GM21360 (cell line): Measurements from ENCODE around the gene ZNF576.
"Not testable (repeated sequence)": the region's sequence is repeated elsewhere in the genome, so short reads cannot be mapped to it uniquely, and the experiment has no call there.

Source experiments
- ATAC-seq: cut with Tn5 transposase; IDR thresholded peaks from one replicate; pipeline ENCODE4 v1.9.1; 2021; ENCODE audit warnings: mild to moderate bottlenecking, moderate library complexity; ENCODE audit not compliant: unreplicated experiment

ZNF576 gene

DNA sequence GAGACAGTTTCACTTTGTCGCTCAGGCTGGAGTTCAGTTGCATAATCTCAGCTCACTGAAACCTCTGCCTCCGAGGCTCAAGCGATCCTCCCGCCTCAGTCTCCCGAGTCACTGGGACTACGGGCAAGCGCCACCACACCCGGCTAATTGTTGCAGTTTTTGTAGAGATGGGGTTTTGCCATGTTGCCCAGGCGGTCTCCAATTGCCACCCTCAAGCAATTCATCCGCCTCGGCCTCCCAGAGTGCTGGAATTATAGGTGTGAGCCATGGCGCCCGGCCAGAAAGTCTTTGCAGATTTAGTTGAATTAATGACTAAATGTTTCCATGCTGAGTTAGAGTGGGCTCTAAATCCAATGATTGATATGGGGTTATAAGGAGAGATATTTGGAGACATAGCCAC, 47.8 kb downstream of the ZNF576 start:
- ATAC-seq: no peak

GRCh38 chr19:43648633-43649032, 52.2 kb downstream of the ZNF576 start:
- ATAC-seq: no peak

DNA sequence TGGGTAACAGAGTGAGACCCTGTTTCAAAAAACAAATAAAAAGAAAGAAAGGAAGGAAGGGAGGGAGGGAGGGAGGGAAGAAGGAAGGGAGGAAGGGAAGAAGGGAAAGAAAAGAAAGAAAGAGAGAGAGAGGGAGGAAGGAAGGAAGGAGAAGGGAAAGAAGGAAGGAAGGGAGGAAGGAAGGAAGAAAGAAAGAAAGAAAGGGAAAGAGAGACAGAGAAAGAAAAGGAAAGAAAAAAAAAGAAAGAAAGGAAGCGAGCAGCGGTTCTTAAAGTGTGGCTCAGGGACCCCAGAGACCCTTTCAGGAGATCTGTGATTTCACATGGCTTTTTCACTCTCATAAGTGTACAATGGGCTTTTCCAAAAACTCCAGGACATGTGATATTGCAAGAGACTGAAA, 53.1 kb downstream of the ZNF576 start:
- no peak for ATAC-seq

DNA sequence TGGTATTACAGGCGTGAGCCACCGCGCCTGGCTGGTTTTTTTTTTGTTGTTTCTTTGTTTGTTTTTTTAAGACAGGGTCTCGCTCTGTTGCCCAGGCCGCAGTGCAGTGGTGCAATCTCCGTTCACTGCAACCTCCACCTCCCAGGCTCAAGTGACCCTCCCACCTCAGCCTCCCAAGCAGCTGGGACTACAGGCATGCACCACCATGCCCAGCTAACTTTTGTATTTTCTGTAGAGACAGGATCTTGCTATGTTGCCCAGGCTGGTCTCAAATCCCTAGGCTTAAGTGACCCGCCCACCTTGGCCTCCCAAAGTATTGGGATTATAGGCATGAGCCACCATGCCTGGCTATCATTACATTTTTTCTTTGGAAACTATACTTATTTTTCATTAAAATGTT, 53.9 kb downstream of the ZNF576 start:
- ATAC-seq: not testable (repeated sequence)
